Stimulated activated CD4-positive, alpha-beta T cell treated with anti-CD3 and anti-CD28 coated beads, Interleukin-15, amount 100 ng/mL, for 24 hours (primary cell): ENCODE results near the gene UBE2G1.
A peak's percentile ranks its signal among the peaks of the same experiment; 100 is the strongest.
"Not testable (repeated sequence)": the region's sequence is repeated elsewhere in the genome, so short reads cannot be mapped to it uniquely, and the experiment has no call there.

Source experiments
- DNase-seq: peaks from one replicate; pipeline ENCODE4 v3.0.0-alpha.2; 2020

Gene UBE2G1

GRCh38 chr17:4297351-4297750 is 69.1 kb downstream of the UBE2G1 start:
- no peak for DNase-seq

GRCh38 chr17:4295686-4296085 is 70.8 kb downstream of the UBE2G1 start:
- no peak for DNase-seq

GRCh38 chr17:4293572-4293971 is 72.9 kb downstream of the UBE2G1 start:
- no peak for DNase-seq

- no peak for DNase-seq
Observed at GRCh38 chr17:4287710-4288109, 78.8 kb downstream of the UBE2G1 start.

- DNase-seq: no peak
Observed at GRCh38 chr17:4276514-4276913, 90.0 kb downstream of the UBE2G1 start.

GRCh38 chr17:4272972-4273368 is 93.5 kb downstream of the UBE2G1 start:
- no peak for DNase-seq

- no peak for DNase-seq
Observed at GRCh38 chr17:4272213-4272971, 94.1 kb downstream of the UBE2G1 start.

GRCh38 chr17:4270736-4271135 is 95.7 kb downstream of the UBE2G1 start:
- no peak for DNase-seq

GRCh38 chr17:4269915-4270314 is 96.6 kb downstream of the UBE2G1 start:
- no peak for DNase-seq

GRCh38 chr17:4267402-4267801 is 99.1 kb downstream of the UBE2G1 start:
- DNase-seq: no peak

- no peak for DNase-seq
Observed at GRCh38 chr17:4266550-4266949, 99.9 kb downstream of the UBE2G1 start.

GRCh38 chr17:4263282-4264215 is 102.9 kb downstream of the UBE2G1 start, which contains the start of gene ANKFY1:
Gene ANKFY1 (minus strand): TSS chr17:4263979. CDS start chr17:4263941, 38 bp downstream.
- peak; percentile 98 for DNase-seq

GRCh38 chr17:4262703-4263102 is 103.8 kb downstream of the UBE2G1 start:
- DNase-seq: no peak

GRCh38 chr17:4261452-4261851 is 105.0 kb downstream of the UBE2G1 start:
- DNase-seq: no peak

- no peak for DNase-seq
Observed at GRCh38 chr17:4258867-4259266, 107.6 kb downstream of the UBE2G1 start.

- DNase-seq: no peak
Observed at GRCh38 chr17:4256952-4257351, 109.5 kb downstream of the UBE2G1 start.

- DNase-seq: not testable (repeated sequence)
Observed at GRCh38 chr17:4255271-4255670, 111.2 kb downstream of the UBE2G1 start.

- DNase-seq: no peak
Observed at GRCh38 chr17:4250887-4251286, 115.6 kb downstream of the UBE2G1 start.

- no peak for DNase-seq
Observed at GRCh38 chr17:4249452-4250029, 116.9 kb downstream of the UBE2G1 start.

- no peak for DNase-seq
Observed at GRCh38 chr17:4248504-4249277, 117.8 kb downstream of the UBE2G1 start.

GRCh38 chr17:4247971-4248388 is 118.5 kb downstream of the UBE2G1 start:
- no peak for DNase-seq

- DNase-seq: no peak
Observed at GRCh38 chr17:4247361-4247970, 119.0 kb downstream of the UBE2G1 start.
